Breast epithelium (tissue), 3 donors: ENCODE measurements around the gene SAAL1.

Experiments used
- CTCF ChIP-seq, 3 donors: fragments of 450-650 bp; IDR thresholded peaks; one replicate each; pipeline ENCODE4 v1.5.1; 2016 to 2017; ENCODE audit warnings: antibody characterized with exemption in 3 of 3, mild to moderate bottlenecking in 3 of 3, moderate library complexity in 3 of 3
- POLR2AphosphoS5 ChIP-seq, 3 donors: sonication (generic); formaldehyde crosslinking; IDR thresholded peaks; one replicate each; pipeline ENCODE4 v1.6.1; 2017; ENCODE audit warnings: antibody characterized with exemption in 3 of 3

GRCh38 chr11:18111005-18111404, 5.1 kb upstream of the SAAL1 start:
- TF ChIP-seq CTCF (IDR thresholded peaks at IDR 0.05) (no peak), POLR2AphosphoS5 (IDR thresholded peaks at IDR 0.05) (no peak)
